ENCODE data around the gene ZBTB12. TPM values are rescaled to one million over a fixed set of nuclear protein-coding genes. Genes with fewer than 3 reads are reported as not detected.

ZBTB12 gene
- total and polyA plus RNA-seq, 2 of the 13 experiments (the other 11 are each of a cell fraction or from before 2014, with no cell fraction given) = 4.8 to 6.0 TPM

GRCh38 chr6:31907158-31907813 is 5.4 kb upstream of the ZBTB12 start (continued):
- peak; percentile 88 for TF ChIP-seq ZNF12 (CRISPR knock-in tag; IDR thresholded peaks at IDR 0.05)
- TF ChIP-seq ZNF317 (CRISPR knock-in tag; IDR thresholded peaks at IDR 0.05) = 0 out of 2 replicates have a peak, but pooled peaks have one; percentile 17
- no peak for TF ChIP-seq BHLHE40 (IDR thresholded peaks at IDR 0.05; ENCODE audit: low read length)
- no peak for TF ChIP-seq NFAT5 (CRISPR knock-in tag; IDR thresholded peaks at IDR 0.05)
- no peak; the same call in none of the 2 replicates for TF ChIP-seq IRF2 (CRISPR knock-in tag; IDR thresholded peaks at IDR 0.05)
- TF ChIP-seq, protein P1, sequence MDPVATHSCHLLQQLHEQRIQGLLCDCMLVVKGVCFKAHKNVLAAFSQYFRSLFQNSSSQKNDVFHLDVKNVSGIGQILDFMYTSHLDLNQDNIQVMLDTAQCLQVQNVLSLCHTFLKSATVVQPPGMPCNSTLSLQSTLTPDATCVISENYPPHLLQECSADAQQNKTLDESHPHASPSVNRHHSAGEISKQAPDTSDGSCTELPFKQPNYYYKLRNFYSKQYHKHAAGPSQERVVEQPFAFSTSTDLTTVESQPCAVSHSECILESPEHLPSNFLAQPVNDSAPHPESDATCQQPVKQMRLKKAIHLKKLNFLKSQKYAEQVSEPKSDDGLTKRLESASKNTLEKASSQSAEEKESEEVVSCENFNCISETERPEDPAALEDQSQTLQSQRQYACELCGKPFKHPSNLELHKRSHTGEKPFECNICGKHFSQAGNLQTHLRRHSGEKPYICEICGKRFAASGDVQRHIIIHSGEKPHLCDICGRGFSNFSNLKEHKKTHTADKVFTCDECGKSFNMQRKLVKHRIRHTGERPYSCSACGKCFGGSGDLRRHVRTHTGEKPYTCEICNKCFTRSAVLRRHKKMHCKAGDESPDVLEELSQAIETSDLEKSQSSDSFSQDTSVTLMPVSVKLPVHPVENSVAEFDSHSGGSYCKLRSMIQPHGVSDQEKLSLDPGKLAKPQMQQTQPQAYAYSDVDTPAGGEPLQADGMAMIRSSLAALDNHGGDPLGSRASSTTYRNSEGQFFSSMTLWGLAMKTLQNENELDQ (CRISPR knock-in tag; IDR thresholded peaks at IDR 0.05; ENCODE audit: borderline replicate concordance) = no peak
- TF ChIP-seq KDM4B (CRISPR knock-in tag; IDR thresholded peaks at IDR 0.05) = no peak
- TF ChIP-seq, protein P2, sequence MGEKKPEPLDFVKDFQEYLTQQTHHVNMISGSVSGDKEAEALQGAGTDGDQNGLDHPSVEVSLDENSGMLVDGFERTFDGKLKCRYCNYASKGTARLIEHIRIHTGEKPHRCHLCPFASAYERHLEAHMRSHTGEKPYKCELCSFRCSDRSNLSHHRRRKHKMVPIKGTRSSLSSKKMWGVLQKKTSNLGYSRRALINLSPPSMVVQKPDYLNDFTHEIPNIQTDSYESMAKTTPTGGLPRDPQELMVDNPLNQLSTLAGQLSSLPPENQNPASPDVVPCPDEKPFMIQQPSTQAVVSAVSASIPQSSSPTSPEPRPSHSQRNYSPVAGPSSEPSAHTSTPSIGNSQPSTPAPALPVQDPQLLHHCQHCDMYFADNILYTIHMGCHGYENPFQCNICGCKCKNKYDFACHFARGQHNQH (CRISPR knock-in tag; IDR thresholded peaks at IDR 0.05) = no peak
- no peak for TF ChIP-seq ZMYM2 (CRISPR knock-in tag; IDR thresholded peaks at IDR 0.05)
- TF ChIP-seq CEBPB (IDR thresholded peaks at IDR 0.05; ENCODE audit: borderline replicate concordance, low read depth, low read length) = peak; percentile 95
- TF ChIP-seq CEBPG (CRISPR knock-in tag; IDR thresholded peaks at IDR 0.05) = peak; percentile 90
- TF ChIP-seq ZNF296 (CRISPR knock-in tag; conservative IDR thresholded peaks at IDR 0.05) = no peak
- no peak for TF ChIP-seq PHB2 (IDR thresholded peaks at IDR 0.05; ENCODE audit: partially characterized antibody)
- TF ChIP-seq POGZ (CRISPR knock-in tag; IDR thresholded peaks at IDR 0.05) = no peak
- TF ChIP-seq STAT5B (CRISPR knock-in tag; IDR thresholded peaks at IDR 0.05) = no peak
- no peak for TF ChIP-seq ZNF124 (CRISPR knock-in tag; IDR thresholded peaks at IDR 0.05)
- TF ChIP-seq SCMH1 (CRISPR knock-in tag; IDR thresholded peaks at IDR 0.05; ENCODE audit: borderline replicate concordance) = no peak
- TF ChIP-seq NCOA1 (CRISPR knock-in tag; IDR thresholded peaks at IDR 0.05) = no peak
- TF ChIP-seq GLI4 (CRISPR knock-in tag; IDR thresholded peaks at IDR 0.05; ENCODE audit: borderline replicate concordance) = no peak
- TF ChIP-seq ZNF335 (CRISPR knock-in tag; IDR thresholded peaks at IDR 0.05) = no peak; the same call in 1 of the 2 replicates
- no peak for TF ChIP-seq TOPORS (CRISPR knock-in tag; IDR thresholded peaks at IDR 0.05)
- TF ChIP-seq ZBTB7B (CRISPR knock-in tag; IDR thresholded peaks at IDR 0.05) = 0 out of 2 replicates have a peak, but pooled peaks have one; percentile 54
- no peak for TF ChIP-seq RARG (CRISPR knock-in tag; IDR thresholded peaks at IDR 0.05; ENCODE audit: low read depth)
- no peak for TF ChIP-seq ZNF577 (CRISPR knock-in tag; IDR thresholded peaks at IDR 0.05; ENCODE audit: borderline replicate concordance, low read depth)
- TF ChIP-seq AHR (CRISPR knock-in tag; IDR thresholded peaks at IDR 0.05) = no peak

Data from HepG2 (cell line).